Keratinocyte (primary cell): ENCODE data around the gene CYP2S1. TPM values are rescaled to one million over a fixed set of nuclear protein-coding genes. Genes with fewer than 3 reads are reported as not detected.

Experiments used
- DNase-seq: peaks from one replicate; pipeline ENCODE4 v3.0.0-alpha.2; 2011; ENCODE audit warnings: low read depth, missing footprints, low spot score
- FAIRE-seq: peaks from 2 replicates; lab custom pipeline; 2011; peaks lifted over from hg19 to GRCh38; lab: Jason Lieb, UNC
- H2AFZ ChIP-seq: 2 replicates; pipeline ENCODE4 v1.6.0; 2012; ENCODE audit warnings: low read length, control low read depth, inconsistent platforms; ENCODE audit not compliant: control insufficient read depth
- H3K27ac ChIP-seq: 2 replicates; pipeline ENCODE4 v1.5.1; 2011; ENCODE audit warnings: low read length; ENCODE audit not compliant: control insufficient read depth, insufficient read depth
- H3K27me3 ChIP-seq: 3 replicates; pipeline ENCODE4 v1.6.0; 2011; ENCODE audit warnings: low read length; ENCODE audit not compliant: control insufficient read depth, insufficient read depth; ENCODE audit errors: extremely low read depth
- H3K36me3 ChIP-seq, 2 experiments: 2 replicates in 1 of 2; 3 replicates in 1 of 2; pipeline ENCODE4 v1.5.1; 2011; ENCODE audit warnings: low read length in 2 of 2, mild to moderate bottlenecking in 1 of 2; ENCODE audit not compliant: control insufficient read depth in 2 of 2, insufficient read depth in 2 of 2; ENCODE audit errors: extremely low read depth in 1 of 2
- H3K4me1 ChIP-seq: 3 replicates; pipeline ENCODE4 v1.5.1; 2011; ENCODE audit warnings: low read length; ENCODE audit not compliant: control insufficient read depth, insufficient read depth; ENCODE audit errors: extremely low read depth
- H3K4me2 ChIP-seq: 3 replicates; pipeline ENCODE4 v1.6.0; 2011; ENCODE audit warnings: low read depth, low read length; ENCODE audit not compliant: control insufficient read depth, insufficient read depth; ENCODE audit errors: extremely low read depth
- H3K4me3 ChIP-seq, 3 experiments: fragments of 200-600 bp in 1 of 3; sonication (generic) in 1 of 3; 2 replicates in 2 of 3; 3 replicates in 1 of 3; pipeline ENCODE4 v1.5.1; 2011 to 2016; ENCODE audit warnings: low read length in 3 of 3, mild to moderate bottlenecking in 3 of 3, control low read depth in 2 of 3, inconsistent platforms in 1 of 3, low read depth in 1 of 3, mixed read lengths in 1 of 3, mixed run types in 1 of 3, moderate library complexity in 1 of 3; ENCODE audit not compliant: control insufficient read depth in 2 of 3, insufficient read depth in 2 of 3; ENCODE audit errors: extremely low read depth in 1 of 3
- H3K79me2 ChIP-seq: 2 replicates; pipeline ENCODE4 v1.6.0; 2012; ENCODE audit warnings: low read length; ENCODE audit not compliant: control insufficient read depth, insufficient read depth
- H3K9ac ChIP-seq: 3 replicates; pipeline ENCODE4 v1.6.0; 2011; ENCODE audit warnings: low read length; ENCODE audit not compliant: control insufficient read depth, insufficient read depth; ENCODE audit errors: extremely low read depth
- H3K9me1 ChIP-seq: 3 replicates; pipeline ENCODE4 v1.6.0; 2011; ENCODE audit warnings: low read length; ENCODE audit not compliant: control insufficient read depth, insufficient read depth; ENCODE audit errors: extremely low read depth
- H3K9me3 ChIP-seq: 2 replicates; pipeline ENCODE4 v1.5.1; 2012; ENCODE audit warnings: low read depth, low read length; ENCODE audit not compliant: control insufficient read depth
- H4K20me1 ChIP-seq: 3 replicates; pipeline ENCODE4 v1.6.0; 2011; ENCODE audit warnings: low read length; ENCODE audit not compliant: control insufficient read depth, insufficient read depth; ENCODE audit errors: extremely low read depth
- CTCF ChIP-seq, 3 experiments: IDR thresholded peaks in 1 of 3; conservative IDR thresholded peaks in 1 of 3; optimal IDR thresholded peaks in 1 of 3; 2 replicates in 2 of 3; 3 replicates in 1 of 3; pipeline versions ENCODE3 to v1.5.1; 2011; ENCODE audit warnings: low read length in 3 of 3, mild to moderate bottlenecking in 3 of 3, moderate library complexity in 2 of 3, control low read depth in 1 of 3, inconsistent platforms in 1 of 3; ENCODE audit not compliant: insufficient read depth in 2 of 3; ENCODE audit errors: extremely low read depth in 1 of 3
- EZH2 ChIP-seq: IDR thresholded peaks from one replicate; pipeline ENCODE4 v1.6.1; 2012; ENCODE audit warnings: inconsistent platforms, mild to moderate bottlenecking, low read length, moderate library complexity
- dilution Hi-C: fragments of 300-500 bp; cut with MboI; formaldehyde crosslinking; loops from one replicate; pipeline ENCODE4 v1.7.0; 2020; ENCODE audit warnings: low sequenced_read_pairs; ENCODE audit not compliant: extremely low pct_ligation_motif_present
- polyA plus RNA-seq, 5 experiments: library from polyadenylated mRNA; depleted of rRNA in 3 of 5; stranded (reverse) in 3 of 5; stranded (forward) in 1 of 5; unstranded in 1 of 5; fragments of >200 nt; gene quantifications; 1 replicate in 1 of 5; 2 replicates in 3 of 5; 3 replicates in 1 of 5; pipeline versions ENCODE4 v1.2.1 to v1.2.3, GENCODE V29; 2011 to 2012; ENCODE audit warnings: missing spikeins in 2 of 5, low read depth in 1 of 5, low replicate concordance in 1 of 5

The CYP2S1 gene
- polyA plus RNA-seq, 1 donor (not counting 4 experiments of a cell fraction or from before 2014, with no cell fraction given): 4.9 TPM

GRCh38 chr19:41241859-41242258, 48.8 kb downstream of the CYP2S1 start:
- H3K79me2 ChIP-seq: no peaks in the 10 kb centered on the region
- no peaks in the 10 kb centered on the region for H4K20me1 ChIP-seq
- H3K36me3 ChIP-seq: peaks cover 9 to 19% of the 10 kb centered on the region in 2 experiments
- H3K4me2 ChIP-seq: no peak overlapping the region
- TF ChIP-seq CTCF (optimal IDR thresholded peaks at IDR 0.05 in 1 of 3, IDR thresholded peaks at IDR 0.05 in 1 of 3, conservative IDR thresholded peaks at IDR 0.05 in 1 of 3; ENCODE audit: extremely low read depth in 1 of 3, insufficient read depth in 2 of 3, low read length in 3 of 3): no peak
- no peak for TF ChIP-seq EZH2
- no peak overlapping the region for H3K27ac ChIP-seq
- no peaks in the 10 kb centered on the region for H3K4me1 ChIP-seq
- dilution Hi-C loops: no loop called here
- H3K9me3 ChIP-seq: no peaks in the 10 kb centered on the region
- H3K9me1 ChIP-seq: no peaks in the 10 kb centered on the region
- no peak for DNase-seq
- FAIRE-seq: no peak
- H2AFZ ChIP-seq: no peak overlapping the region
- H3K9ac ChIP-seq: no peak overlapping the region
- H3K4me3 ChIP-seq: no peak overlapping the region
- no peaks in the 10 kb centered on the region for H3K27me3 ChIP-seq

GRCh38 chr19:41244117-41244516, 51.1 kb downstream of the CYP2S1 start:
- Histone ChIP-seq H3K4me3 (no peak overlapping the region), H2AFZ (no peak overlapping the region), H3K9ac (no peak overlapping the region), H3K4me1 (no peaks in the 10 kb centered on the region), H3K9me1 (no peaks in the 10 kb centered on the region), H3K27me3 (no peaks in the 10 kb centered on the region), H3K4me2 (no peak overlapping the region), H4K20me1 (no peaks in the 10 kb centered on the region), H3K9me3 (no peaks in the 10 kb centered on the region), H3K27ac (no peak overlapping the region), H3K79me2 (no peaks in the 10 kb centered on the region), H3K36me3 (peaks cover 13 to 30% of the 10 kb centered on the region in 2 experiments)
- dilution Hi-C loops: no loop called here
- DNase-seq (no peak), FAIRE-seq (no peak)
- no peak for TF ChIP-seq CTCF (optimal IDR thresholded peaks at IDR 0.05 in 1 of 3, IDR thresholded peaks at IDR 0.05 in 1 of 3, conservative IDR thresholded peaks at IDR 0.05 in 1 of 3; ENCODE audit: extremely low read depth in 1 of 3, insufficient read depth in 2 of 3, low read length in 3 of 3)
- no peak for TF ChIP-seq EZH2
